ENCODE data around the gene RCN2. TPM values are rescaled to one million over a fixed set of nuclear protein-coding genes. Genes with fewer than 3 reads are reported as not detected.
"Not testable (repeated sequence)": the region's sequence is repeated elsewhere in the genome, so short reads cannot be mapped to it uniquely, and the experiment has no call there.

RCN2 gene, protein sequence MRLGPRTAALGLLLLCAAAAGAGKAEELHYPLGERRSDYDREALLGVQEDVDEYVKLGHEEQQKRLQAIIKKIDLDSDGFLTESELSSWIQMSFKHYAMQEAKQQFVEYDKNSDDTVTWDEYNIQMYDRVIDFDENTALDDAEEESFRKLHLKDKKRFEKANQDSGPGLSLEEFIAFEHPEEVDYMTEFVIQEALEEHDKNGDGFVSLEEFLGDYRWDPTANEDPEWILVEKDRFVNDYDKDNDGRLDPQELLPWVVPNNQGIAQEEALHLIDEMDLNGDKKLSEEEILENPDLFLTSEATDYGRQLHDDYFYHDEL
- polyA plus RNA-seq (2012; ENCODE audit: low read depth, missing spikeins), result 6.1 TPM

DNA sequence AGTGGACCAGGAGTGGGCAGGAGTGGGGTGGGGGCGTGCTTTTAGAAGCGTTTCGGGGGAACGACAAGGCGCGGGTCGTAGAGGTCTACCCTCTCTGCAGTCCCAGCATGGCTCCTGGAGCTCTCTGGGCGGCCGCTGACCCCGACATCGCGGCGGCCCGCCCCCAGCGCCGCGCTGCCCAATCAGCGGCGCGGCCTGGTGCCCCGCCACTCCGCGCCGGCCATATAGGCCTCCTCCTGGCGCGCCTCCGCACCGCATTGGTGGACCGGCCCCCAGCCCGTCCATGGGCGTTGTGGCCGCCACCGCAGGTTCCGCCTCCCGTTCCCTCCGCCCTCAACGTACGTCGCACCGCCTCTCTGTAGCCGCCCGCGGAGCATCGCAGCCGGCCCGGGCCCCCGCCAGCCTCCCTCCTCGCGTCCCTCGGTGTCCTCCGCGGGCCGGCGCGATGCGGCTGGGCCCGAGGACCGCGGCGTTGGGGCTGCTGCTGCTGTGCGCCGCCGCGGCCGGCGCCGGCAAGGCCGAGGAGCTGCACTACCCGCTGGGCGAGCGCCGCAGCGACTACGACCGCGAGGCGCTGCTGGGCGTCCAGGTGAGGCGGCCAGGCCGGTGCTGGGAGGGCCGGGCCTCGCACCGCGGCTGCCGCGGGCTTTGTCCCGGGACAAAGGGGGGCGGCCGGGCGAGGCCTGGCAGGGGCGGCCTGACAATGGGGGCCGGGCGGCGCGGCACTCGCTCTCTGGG lies at the start of gene RCN2:
Gene RCN2, plus strand, starts transcription at position 353 of the 738 bp plus-strand sequence. Its CDS starts 93 bp downstream, at position 446.
- peak; percentile 82 for DNase-seq (ENCODE audit: insufficient read length, low spot score)
- FAIRE-seq, result peak; percentile 100
- TF ChIP-seq POLR2A (IDR thresholded peaks at IDR 0.05; ENCODE audit: low read depth, low read length) (peak; percentile 81), POLR2AphosphoS5 (IDR thresholded peaks at IDR 0.05; ENCODE audit: low read depth, low read length) (peak; percentile 72), PAX5 (IDR thresholded peaks at IDR 0.05; ENCODE audit: insufficient read depth, low read length, severe bottlenecking) (no peak), POU2F2 (IDR thresholded peaks at IDR 0.05; ENCODE audit: low read depth, low read length) (0 out of 2 replicates have a peak, but pooled peaks have one; percentile 11), SPI1 (IDR thresholded peaks at IDR 0.05; ENCODE audit: low read depth, low read length) (no peak), TAF1 (IDR thresholded peaks at IDR 0.05; ENCODE audit: low read depth, low read length) (peak; percentile 33)

GRCh38 chr15:76885212-76885611 lies 46.3 kb upstream of the RCN2 start:
- no peak for FAIRE-seq
- TF ChIP-seq SPI1 (IDR thresholded peaks at IDR 0.05; ENCODE audit: low read depth, low read length), result no peak
- TF ChIP-seq TAF1 (IDR thresholded peaks at IDR 0.05; ENCODE audit: low read depth, low read length), result no peak
- TF ChIP-seq POLR2A (IDR thresholded peaks at IDR 0.05; ENCODE audit: low read depth, low read length), result no peak
- TF ChIP-seq POLR2AphosphoS5 (IDR thresholded peaks at IDR 0.05; ENCODE audit: low read depth, low read length), result no peak
- TF ChIP-seq POU2F2 (IDR thresholded peaks at IDR 0.05; ENCODE audit: low read depth, low read length), result no peak
- no peak for TF ChIP-seq PAX5 (IDR thresholded peaks at IDR 0.05; ENCODE audit: insufficient read depth, low read length, severe bottlenecking)
- no peak for DNase-seq (ENCODE audit: insufficient read length, low spot score)

DNA sequence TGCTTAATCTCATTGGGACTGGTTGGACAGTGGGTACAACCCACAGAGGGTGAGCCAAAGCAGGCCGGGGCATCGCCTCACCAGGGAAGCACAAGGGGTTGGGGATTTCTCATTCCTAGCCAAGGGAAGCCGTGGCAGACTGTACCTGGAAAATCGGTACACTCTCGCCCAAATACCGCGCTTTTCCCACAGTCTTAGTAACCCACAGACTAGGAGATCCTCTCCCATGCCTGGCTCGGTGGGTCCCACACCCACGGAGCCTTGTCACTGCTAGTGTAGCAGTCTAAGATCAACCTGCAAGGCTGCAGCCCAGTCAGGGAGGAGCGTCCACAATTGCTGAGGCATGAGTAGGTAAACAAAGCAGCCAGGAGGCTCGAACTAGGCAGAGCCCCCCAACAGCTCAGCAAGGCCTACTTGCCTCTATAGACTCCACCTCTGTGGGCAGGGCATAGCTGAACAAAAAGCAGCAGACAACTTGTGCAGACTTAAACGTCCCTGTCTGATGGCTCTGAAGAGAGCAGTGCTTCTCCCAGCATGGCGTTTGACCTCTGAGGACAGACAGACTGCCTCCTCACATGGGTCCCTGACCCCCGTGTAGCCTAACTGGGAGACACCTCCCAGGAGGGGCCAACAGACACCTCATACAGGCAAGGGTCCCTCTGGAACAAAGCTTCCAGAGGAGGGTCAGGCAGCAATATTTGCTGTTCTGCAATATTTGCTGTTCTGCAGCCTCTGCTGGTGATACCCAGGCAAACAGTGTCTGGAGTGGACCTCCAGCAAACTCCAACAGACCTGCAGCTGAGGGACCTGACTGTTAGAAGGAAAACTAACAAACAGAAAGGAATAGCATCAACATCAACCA lies 44.0 kb upstream of the RCN2 start:
- not testable (repeated sequence) for DNase-seq (ENCODE audit: insufficient read length, low spot score); FAIRE-seq

GRCh38 chr15:76892836-76893235 lies 38.7 kb upstream of the RCN2 start:
- not testable (repeated sequence) for FAIRE-seq; DNase-seq (ENCODE audit: insufficient read length, low spot score)

DNA sequence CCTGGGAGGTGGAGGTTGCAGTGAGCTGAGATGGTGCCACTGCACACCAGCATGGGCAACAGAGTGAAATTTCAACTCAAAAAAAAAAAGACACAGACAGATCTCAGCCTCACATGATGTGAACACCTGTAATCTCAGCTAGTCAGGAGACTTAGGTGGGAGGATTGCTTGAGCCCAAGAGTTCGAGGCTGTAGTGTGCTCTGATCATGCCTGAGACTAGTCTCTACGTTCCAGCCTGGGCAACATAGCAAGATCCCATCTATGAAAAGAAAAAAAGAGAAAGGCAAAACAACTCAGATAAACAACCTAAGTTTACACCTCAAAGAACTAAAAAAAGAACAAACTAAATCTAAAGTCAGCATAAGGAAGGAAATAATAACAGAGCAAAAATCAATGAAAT lies 37.4 kb upstream of the RCN2 start:
- no peak for DNase-seq (ENCODE audit: insufficient read length, low spot score)
- TF ChIP-seq POU2F2 (IDR thresholded peaks at IDR 0.05; ENCODE audit: low read depth, low read length) (no peak), POLR2AphosphoS5 (IDR thresholded peaks at IDR 0.05; ENCODE audit: low read depth, low read length) (no peak), SPI1 (IDR thresholded peaks at IDR 0.05; ENCODE audit: low read depth, low read length) (no peak), PAX5 (IDR thresholded peaks at IDR 0.05; ENCODE audit: insufficient read depth, low read length, severe bottlenecking) (no peak), TAF1 (IDR thresholded peaks at IDR 0.05; ENCODE audit: low read depth, low read length) (no peak), POLR2A (IDR thresholded peaks at IDR 0.05; ENCODE audit: low read depth, low read length) (no peak)
- FAIRE-seq, result no peak

DNA sequence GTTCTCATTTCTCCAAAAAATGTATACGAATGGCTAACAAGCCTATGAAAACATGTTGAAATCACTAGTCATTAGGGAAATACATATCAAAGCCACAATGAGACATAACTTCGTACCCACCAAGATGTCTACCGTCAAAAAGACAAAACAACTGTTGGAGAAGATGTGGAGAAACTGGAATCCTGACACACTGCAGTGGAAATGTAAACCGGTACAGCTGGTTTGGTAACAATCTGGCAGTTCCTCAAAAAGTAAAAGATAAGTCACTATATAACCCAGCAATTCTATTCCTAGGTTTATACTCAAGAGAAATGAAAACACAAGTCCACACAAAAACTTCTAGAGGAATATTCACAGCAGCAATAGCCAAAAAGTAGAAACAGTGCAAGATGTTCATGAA lies 33.4 kb upstream of the RCN2 start:
- DNase-seq (ENCODE audit: insufficient read length, low spot score) (no peak), FAIRE-seq (no peak)
- TF ChIP-seq POLR2AphosphoS5 (IDR thresholded peaks at IDR 0.05; ENCODE audit: low read depth, low read length), result no peak
- TF ChIP-seq POU2F2 (IDR thresholded peaks at IDR 0.05; ENCODE audit: low read depth, low read length), result no peak
- no peak for TF ChIP-seq POLR2A (IDR thresholded peaks at IDR 0.05; ENCODE audit: low read depth, low read length)
- TF ChIP-seq PAX5 (IDR thresholded peaks at IDR 0.05; ENCODE audit: insufficient read depth, low read length, severe bottlenecking), result no peak
- TF ChIP-seq TAF1 (IDR thresholded peaks at IDR 0.05; ENCODE audit: low read depth, low read length), result no peak
- TF ChIP-seq SPI1 (IDR thresholded peaks at IDR 0.05; ENCODE audit: low read depth, low read length), result no peak

GRCh38 chr15:76899176-76899930 lies 32.2 kb upstream of the RCN2 start:
- DNase-seq (ENCODE audit: insufficient read length, low spot score); FAIRE-seq: not testable (repeated sequence)

DNA sequence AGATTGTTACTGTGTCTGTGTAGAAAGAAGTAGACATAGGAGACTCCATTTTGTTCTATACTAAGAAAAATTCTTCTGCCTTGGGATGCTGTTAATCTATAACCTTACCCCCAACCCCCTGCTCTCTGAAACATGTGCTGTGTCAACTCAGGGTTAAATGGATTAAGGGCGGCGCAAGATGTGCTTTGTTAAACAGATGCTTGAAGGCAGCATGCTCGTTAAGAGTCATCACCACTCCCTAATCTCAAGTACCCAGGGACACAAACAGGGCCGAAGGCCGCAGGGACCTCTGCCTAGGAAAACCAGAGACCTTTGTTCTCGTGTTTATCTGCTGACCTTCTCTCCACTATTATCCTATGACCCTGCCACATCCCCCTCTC lies 31.6 kb upstream of the RCN2 start:
- not testable (repeated sequence) for FAIRE-seq

GRCh38 chr15:76901965-76902364 lies 29.6 kb upstream of the RCN2 start:
- FAIRE-seq (no peak), DNase-seq (ENCODE audit: insufficient read length, low spot score) (no peak)
- no peak for TF ChIP-seq POU2F2 (IDR thresholded peaks at IDR 0.05; ENCODE audit: low read depth, low read length)
- no peak for TF ChIP-seq POLR2A (IDR thresholded peaks at IDR 0.05; ENCODE audit: low read depth, low read length)
- no peak for TF ChIP-seq TAF1 (IDR thresholded peaks at IDR 0.05; ENCODE audit: low read depth, low read length)
- no peak for TF ChIP-seq SPI1 (IDR thresholded peaks at IDR 0.05; ENCODE audit: low read depth, low read length)
- no peak for TF ChIP-seq POLR2AphosphoS5 (IDR thresholded peaks at IDR 0.05; ENCODE audit: low read depth, low read length)
- TF ChIP-seq PAX5 (IDR thresholded peaks at IDR 0.05; ENCODE audit: insufficient read depth, low read length, severe bottlenecking), result no peak

More for the DNA sequence above, 31.6 kb upstream of the RCN2 start:
- DNase-seq (ENCODE audit: insufficient read length, low spot score), result not testable (repeated sequence)
